Breast epithelium (tissue), 3 donors: Measurements from ENCODE around the gene PRPF38A.

Experiments used
- CTCF ChIP-seq, 3 donors: fragments of 450-650 bp; IDR thresholded peaks; one replicate each; pipeline ENCODE4 v1.5.1; 2016 to 2017; ENCODE audit warnings: antibody characterized with exemption in 3 of 3, mild to moderate bottlenecking in 3 of 3, moderate library complexity in 3 of 3
- POLR2A ChIP-seq: fragments of 450-650 bp; IDR thresholded peaks from one replicate; pipeline ENCODE4 v1.6.1; 2016; ENCODE audit warnings: antibody characterized with exemption, mild to moderate bottlenecking, moderate library complexity
- POLR2AphosphoS5 ChIP-seq, 3 donors: sonication (generic); formaldehyde crosslinking; IDR thresholded peaks; one replicate each; pipeline ENCODE4 v1.6.1; 2017; ENCODE audit warnings: antibody characterized with exemption in 3 of 3

GRCh38 chr1:52444463-52444862 lies 40.1 kb downstream of the PRPF38A start:
- TF ChIP-seq CTCF (IDR thresholded peaks at IDR 0.05) (no peak), POLR2AphosphoS5 (IDR thresholded peaks at IDR 0.05) (no peak), POLR2A (no peak)
